H54 (cell line): ENCODE results near the gene STAG1.
"Not testable (repeated sequence)": the region's sequence is repeated elsewhere in the genome, so short reads cannot be mapped to it uniquely, and the experiment has no call there.

Experiments used
- DNase-seq: peaks from one replicate; pipeline ENCODE4 v3.0.0; 2011; ENCODE audit warnings: low spot score, mixed read lengths; ENCODE audit not compliant: insufficient read length
- FAIRE-seq: peaks from 3 replicates; lab custom pipeline; 2011; peaks lifted over from hg19 to GRCh38; lab: Jason Lieb, UNC
- POLR2A ChIP-seq: IDR thresholded peaks from 2 replicates; pipeline ENCODE4 v1.6.1; 2011; ENCODE audit warnings: low read depth, mild to moderate bottlenecking, low read length

STAG1 gene

GRCh38 chr3:136752422-136753325 is 496 bp upstream of the STAG1 start:
- FAIRE-seq = peak; percentile 84
- peak; percentile 42 for TF ChIP-seq POLR2A
- peak; percentile 90 for DNase-seq

DNA sequence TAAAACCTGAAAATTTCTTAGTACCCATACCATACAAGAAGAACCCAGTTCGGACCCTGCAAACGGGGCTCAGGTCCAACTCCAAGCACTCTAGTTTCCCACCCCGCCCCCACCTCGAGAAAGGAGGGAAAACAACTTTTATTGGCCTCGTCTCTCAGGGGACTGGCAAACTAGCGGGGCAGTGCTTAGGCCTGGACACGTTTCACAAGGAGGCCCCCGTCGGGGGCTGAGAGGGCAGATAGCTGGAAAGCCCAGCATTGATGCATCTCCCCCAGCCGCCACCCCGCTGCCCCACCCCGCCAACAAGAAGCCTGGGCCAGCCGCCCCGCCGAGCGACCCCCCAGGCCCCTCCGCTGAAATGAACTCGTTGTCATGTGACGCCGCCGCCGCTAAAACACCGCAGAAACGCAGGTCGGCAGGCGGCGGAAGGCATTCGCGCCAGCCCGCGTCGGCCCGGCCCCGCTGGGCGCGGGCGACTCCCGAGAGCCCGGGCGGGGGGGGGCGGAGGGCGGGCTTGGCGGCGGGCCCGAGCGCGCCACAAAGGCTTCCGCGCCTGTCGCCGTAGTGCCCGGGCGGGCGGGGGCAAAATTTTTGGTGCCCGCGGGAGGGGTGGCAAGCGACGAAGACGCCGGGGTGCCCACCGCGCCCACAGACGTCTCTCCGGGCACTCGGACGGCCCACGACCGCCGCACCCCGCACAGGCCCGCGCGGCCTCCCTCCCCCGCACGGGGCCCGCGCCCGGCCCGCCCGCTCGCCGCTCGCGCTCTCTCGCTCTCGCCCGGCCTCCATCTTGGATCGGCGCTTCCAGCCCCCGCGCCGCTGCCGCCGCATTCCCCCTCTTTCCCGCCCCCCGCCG is 634 bp downstream of the STAG1 start:
- DNase-seq (peak; percentile 35), FAIRE-seq (no peak)
- peak; percentile 40; the same call in 1 of the 2 replicates for TF ChIP-seq POLR2A

DNA sequence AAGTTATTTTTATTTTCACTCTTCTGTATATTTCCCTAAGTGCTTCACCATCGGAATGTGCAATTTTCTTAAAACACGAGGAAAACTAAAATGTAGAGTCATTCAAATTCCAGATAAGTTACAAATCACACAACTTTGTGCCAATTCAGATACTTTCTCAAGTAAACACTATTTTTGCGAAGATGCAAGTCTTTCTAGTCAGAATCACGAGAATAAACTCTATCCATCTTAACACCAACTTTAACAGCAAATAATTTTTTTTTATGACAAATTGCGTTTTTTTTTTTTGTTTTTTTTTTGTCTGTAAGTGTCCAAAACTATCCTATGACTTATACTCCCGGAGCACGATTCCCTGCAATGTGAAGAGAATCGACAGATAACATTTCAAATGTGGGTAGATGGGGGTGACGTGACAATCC is 1.3 kb downstream of the STAG1 start:
- no peak for DNase-seq
- no peak for FAIRE-seq
- TF ChIP-seq POLR2A = no peak

- FAIRE-seq = no peak
- no peak for DNase-seq
Measured at GRCh38 chr3:136750209-136750896, 1.8 kb downstream of the STAG1 start.

GRCh38 chr3:136749602-136750001 is 2.6 kb downstream of the STAG1 start:
- FAIRE-seq, DNase-seq: not testable (repeated sequence)

More at GRCh38 chr3:136750209-136750896, 1.8 kb downstream of the STAG1 start:
- no peak for TF ChIP-seq POLR2A

- no peak for TF ChIP-seq POLR2A
- FAIRE-seq (no peak), DNase-seq (no peak)
Measured at GRCh38 chr3:136749091-136749490, 3.1 kb downstream of the STAG1 start.

- DNase-seq = no peak
- no peak for FAIRE-seq
- TF ChIP-seq POLR2A = no peak
Measured at GRCh38 chr3:136745916-136746315, 6.3 kb downstream of the STAG1 start.

- peak; percentile 50 for FAIRE-seq
- no peak for DNase-seq
- TF ChIP-seq POLR2A = no peak
Measured at GRCh38 chr3:136741063-136741462, 11.1 kb downstream of the STAG1 start.

GRCh38 chr3:136740351-136740958 is 11.7 kb downstream of the STAG1 start:
- no peak for DNase-seq
- FAIRE-seq = no peak
- TF ChIP-seq POLR2A = no peak

DNA sequence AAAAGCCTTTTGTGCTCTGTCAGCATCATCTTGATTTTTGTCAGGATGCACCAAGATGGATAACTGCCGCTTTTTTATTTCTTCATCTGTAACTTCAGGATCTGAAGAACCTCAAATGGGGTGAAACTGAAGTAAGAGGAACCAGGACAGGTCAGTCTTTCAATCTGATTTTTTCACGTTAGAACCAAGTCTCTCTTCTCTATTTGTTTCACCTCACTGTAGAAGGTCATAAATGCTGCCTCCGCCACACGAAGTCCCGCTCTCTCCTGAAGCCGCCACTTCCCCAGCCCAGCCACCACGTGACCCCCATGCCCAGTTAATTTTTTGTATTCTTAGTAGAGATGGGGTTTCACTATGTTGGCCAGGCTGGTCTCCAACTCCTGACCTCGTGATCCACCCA is 15.2 kb downstream of the STAG1 start:
- FAIRE-seq, DNase-seq: not testable (repeated sequence)

DNA sequence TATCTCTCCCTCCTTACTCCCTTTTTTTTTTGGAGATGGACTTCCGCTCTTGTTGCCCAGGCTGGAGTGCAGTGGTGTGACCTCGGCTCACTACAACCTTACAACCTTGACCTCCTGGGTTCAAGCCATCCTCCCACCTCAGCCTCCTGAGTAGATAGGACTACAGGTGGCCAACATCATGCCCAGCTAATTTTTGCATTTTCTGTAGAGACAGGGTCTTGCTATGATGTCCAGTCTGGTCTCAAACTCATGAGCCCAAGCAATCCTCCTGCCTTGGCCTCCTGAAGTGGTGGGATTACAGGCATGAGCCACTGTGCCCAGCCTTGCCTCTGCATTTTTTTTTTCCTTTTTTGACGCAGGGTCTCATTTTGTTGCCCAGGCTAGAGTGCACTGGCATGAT is 17.1 kb downstream of the STAG1 start:
- DNase-seq (no peak), FAIRE-seq (no peak)
- no peak for TF ChIP-seq POLR2A

DNA sequence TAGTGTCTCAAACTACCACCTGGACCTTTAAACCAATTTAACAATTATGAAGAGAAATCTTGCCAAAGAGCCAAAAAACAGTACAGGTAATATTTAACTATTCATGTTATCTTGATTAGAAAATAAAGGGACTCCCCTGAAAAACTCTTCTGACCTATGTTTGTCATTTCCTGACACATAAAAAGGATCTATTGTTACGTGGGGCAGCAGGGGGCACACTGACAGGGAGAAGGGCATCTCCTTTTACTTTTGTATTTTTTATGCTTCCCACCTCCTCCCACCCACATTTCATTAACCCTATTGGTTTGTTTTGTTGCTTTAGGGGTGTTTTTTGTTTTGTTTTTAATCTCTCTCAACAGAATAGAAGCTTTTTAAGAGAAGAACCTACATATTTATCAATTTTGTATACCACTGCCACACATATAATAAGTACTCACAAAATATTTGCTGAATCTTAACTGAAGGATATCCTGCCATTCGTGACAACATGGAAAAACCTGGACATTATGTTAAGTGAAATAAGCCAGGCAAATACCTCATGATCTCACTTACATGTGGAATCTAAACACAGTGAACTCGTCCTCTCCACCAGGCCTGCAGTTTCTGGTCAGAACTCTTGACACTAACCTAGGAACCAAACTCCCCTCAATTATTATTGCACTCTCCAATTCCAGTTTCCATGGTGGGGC is 17.7 kb downstream of the STAG1 start:
- FAIRE-seq = peak; percentile 27
- no peak for DNase-seq
- no peak for TF ChIP-seq POLR2A
